Lung (tissue), 12 donors: ENCODE results near the gene FBXO10. TPM values are rescaled to one million over a fixed set of nuclear protein-coding genes. Genes with fewer than 3 reads are reported as not detected.

Source experiments
- ATAC-seq: fragments of 200-7000 bp; cut with Tn5 transposase; one replicate; pipeline ENCODE4 v1.9.1; 2020; ENCODE audit warnings: moderate number of reproducible peaks; ENCODE audit not compliant: insufficient read depth, low FRiP score
- DNase-seq, 3 donors: peaks; one replicate each; pipeline ENCODE4 v3.0.0-alpha.2; 2013 to 2017
- H3K27ac ChIP-seq, 2 donors: one replicate each; pipeline ENCODE4 v1.5.1; 2013; ENCODE audit warnings: mild to moderate bottlenecking in 2 of 2, moderate library complexity in 2 of 2, control low read depth in 1 of 2, inconsistent platforms in 1 of 2, low read depth in 1 of 2, low read length in 1 of 2
- H3K27me3 ChIP-seq, 3 donors: one replicate each; pipeline ENCODE4 v1.5.1; 2013; ENCODE audit warnings: low read length in 2 of 3; ENCODE audit not compliant: control insufficient read depth in 3 of 3, insufficient read depth in 3 of 3
- H3K36me3 ChIP-seq, 4 donors: one replicate each; pipeline ENCODE4 v1.5.1; 2013; ENCODE audit warnings: low read length in 4 of 4, mild to moderate bottlenecking in 1 of 4, moderate library complexity in 1 of 4; ENCODE audit not compliant: control insufficient read depth in 4 of 4, insufficient read depth in 4 of 4
- H3K4me1 ChIP-seq, 5 donors: one replicate each; pipeline ENCODE4 v1.5.1; 2013; ENCODE audit warnings: low read length in 5 of 5, mild to moderate bottlenecking in 2 of 5, moderate library complexity in 1 of 5; ENCODE audit not compliant: control insufficient read depth in 5 of 5, insufficient read depth in 5 of 5
- H3K4me3 ChIP-seq: one replicate; pipeline ENCODE4 v1.5.1; 2013; ENCODE audit warnings: mild to moderate bottlenecking, control low read depth, moderate library complexity
- H3K9ac ChIP-seq, 2 donors: one replicate each; pipeline ENCODE4 v1.5.1; 2013; ENCODE audit warnings: low read length in 2 of 2, control low read depth in 1 of 2; ENCODE audit not compliant: insufficient read depth in 1 of 2
- H3K9me3 ChIP-seq, 4 donors: one replicate each; pipeline ENCODE4 v1.5.1; 2013; ENCODE audit warnings: low read length in 3 of 4, mild to moderate bottlenecking in 1 of 4, moderate library complexity in 1 of 4; ENCODE audit not compliant: control insufficient read depth in 4 of 4, insufficient read depth in 3 of 4
- WGBS, 2 donors: extraction: QIAGEN DNeasy Blood & Tissue Kit; methylation state at CpG; one replicate each; pipeline ENCODE4 v1.1.7; 2013; 5-methylcytosine and 5-hydroxymethylcytosine counted together
- polyA plus RNA-seq, 2 donors: library from polyadenylated mRNA; stranded (reverse); fragments of 200-250 nt; gene quantifications; one replicate each; pipeline ENCODE4 v1.2.1, GENCODE V29; 2013
- total RNA-seq, 2 donors: library from RNA; depleted of rRNA in 1 of 2; stranded (reverse); fragments of >200 nt in 1 of 2; gene quantifications; one replicate each; pipeline ENCODE4 v1.2.1, GENCODE V29; 2014 to 2021
- TF ChIP-seq, protein P1 (sequence below): IDR thresholded peaks from 2 replicates; pipeline ENCODE4 v1.5.1; 2012; ENCODE audit warnings: mild to moderate bottlenecking; ENCODE audit errors: control extremely low read depth, extremely low read depth
- donor health status: control.
- donor health status: control.
- donor health status: Bipolar disorder and iron deficiency.
- donor health status: healthy.
- donor health status: DM: yes; HTN: yes; CAD: no.

The FBXO10 gene
- total and polyA plus RNA-seq, 4 donors = 2.6 to 6.3 (median 4.0) TPM

DNA sequence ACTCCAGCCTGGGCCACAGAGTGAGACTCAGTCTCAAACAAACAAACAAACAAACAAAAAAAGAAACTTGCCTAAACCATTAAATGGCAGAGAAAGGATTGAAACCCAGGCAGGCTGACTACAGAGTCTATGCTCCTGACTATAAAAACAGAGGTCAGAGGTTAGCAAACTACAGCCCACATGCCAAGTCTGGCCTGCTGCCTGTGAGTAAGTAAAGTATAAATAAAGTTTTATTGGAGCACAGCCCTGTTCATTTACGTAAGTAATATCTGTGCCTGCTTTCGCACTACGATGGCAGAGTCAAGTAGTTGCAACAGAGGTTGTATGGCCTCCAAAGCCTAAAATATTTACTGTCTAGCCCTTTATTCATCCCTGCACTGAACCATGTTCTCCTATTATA is 78.9 kb downstream of the FBXO10 start:
- H3K4me1 ChIP-seq = peaks cover 0 to 2% (median 0%) of the 10 kb centered on the region in 5 donors
- TF ChIP-seq, protein P1, sequence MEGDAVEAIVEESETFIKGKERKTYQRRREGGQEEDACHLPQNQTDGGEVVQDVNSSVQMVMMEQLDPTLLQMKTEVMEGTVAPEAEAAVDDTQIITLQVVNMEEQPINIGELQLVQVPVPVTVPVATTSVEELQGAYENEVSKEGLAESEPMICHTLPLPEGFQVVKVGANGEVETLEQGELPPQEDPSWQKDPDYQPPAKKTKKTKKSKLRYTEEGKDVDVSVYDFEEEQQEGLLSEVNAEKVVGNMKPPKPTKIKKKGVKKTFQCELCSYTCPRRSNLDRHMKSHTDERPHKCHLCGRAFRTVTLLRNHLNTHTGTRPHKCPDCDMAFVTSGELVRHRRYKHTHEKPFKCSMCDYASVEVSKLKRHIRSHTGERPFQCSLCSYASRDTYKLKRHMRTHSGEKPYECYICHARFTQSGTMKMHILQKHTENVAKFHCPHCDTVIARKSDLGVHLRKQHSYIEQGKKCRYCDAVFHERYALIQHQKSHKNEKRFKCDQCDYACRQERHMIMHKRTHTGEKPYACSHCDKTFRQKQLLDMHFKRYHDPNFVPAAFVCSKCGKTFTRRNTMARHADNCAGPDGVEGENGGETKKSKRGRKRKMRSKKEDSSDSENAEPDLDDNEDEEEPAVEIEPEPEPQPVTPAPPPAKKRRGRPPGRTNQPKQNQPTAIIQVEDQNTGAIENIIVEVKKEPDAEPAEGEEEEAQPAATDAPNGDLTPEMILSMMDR = no peak
- H3K9me3 ChIP-seq = no peaks in the 10 kb centered on the region
- no peak overlapping the region for H3K27ac ChIP-seq
- 97 to 99% methylated on average over 3 of the region's 3 CpGs for WGBS, 2 donors
- H3K36me3 ChIP-seq = peaks cover 39 to 59% (median 40%) of the 10 kb centered on the region in 4 donors
- H3K4me3 ChIP-seq = no peak overlapping the region
- ATAC-seq (no peak), DNase-seq (no peak)
- H3K27me3 ChIP-seq = no peaks in the 10 kb centered on the region
- no peak overlapping the region for H3K9ac ChIP-seq

DNA sequence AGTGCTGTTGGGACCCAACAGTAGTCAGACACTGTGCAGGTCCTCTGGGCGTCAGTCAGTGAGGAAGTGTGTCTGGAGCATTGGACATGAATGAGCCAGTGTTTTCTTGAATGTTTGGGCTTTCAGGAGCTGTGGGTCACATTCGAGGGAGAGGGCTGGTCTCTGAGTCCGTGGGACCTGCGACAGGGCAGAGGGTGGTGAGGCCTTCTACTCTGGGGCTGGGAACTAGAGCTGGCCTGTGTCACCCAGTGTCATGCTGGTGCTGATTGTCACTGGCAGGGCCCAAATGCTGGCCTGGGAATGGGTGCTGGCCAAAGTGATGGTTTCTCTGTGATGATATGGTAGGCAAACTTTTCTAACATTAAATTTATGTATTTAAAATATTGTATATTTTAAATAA is 80.2 kb downstream of the FBXO10 start:
- peaks cover 27 to 53% (median 33%) of the 10 kb centered on the region in 4 donors for H3K36me3 ChIP-seq
- no peak overlapping the region for H3K27ac ChIP-seq

DNA sequence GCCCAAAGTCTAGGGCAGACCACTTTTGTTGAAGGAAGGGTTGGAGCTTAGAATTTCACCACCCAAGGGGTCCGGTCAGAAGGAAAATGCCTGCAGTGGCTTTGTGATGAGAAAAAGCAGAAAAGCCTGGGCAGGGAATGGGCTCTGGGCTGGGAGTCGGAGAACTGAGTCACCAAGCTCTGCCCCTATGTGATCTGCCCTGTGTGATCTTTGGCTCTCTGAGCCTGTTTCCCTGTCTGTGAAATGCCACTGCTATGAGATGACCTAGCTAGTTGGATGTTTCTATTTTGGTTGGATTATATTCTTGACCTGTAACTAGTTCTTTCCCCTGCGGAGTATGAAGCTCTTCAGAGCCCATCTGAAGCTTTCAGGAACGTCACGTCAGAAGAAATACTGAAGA is 80.6 kb downstream of the FBXO10 start:
- Histone ChIP-seq H3K9ac (no peak overlapping the region), H3K4me1 (peaks cover 0 to 2% (median 0%) of the 10 kb centered on the region in 5 donors), H3K4me3 (no peak overlapping the region), H3K36me3 (peaks cover 24 to 49% (median 33%) of the 10 kb centered on the region in 4 donors), H3K27me3 (no peaks in the 10 kb centered on the region), H3K27ac (no peak overlapping the region), H3K9me3 (no peaks in the 10 kb centered on the region)
- TF ChIP-seq, protein P1 = no peak
- WGBS, 2 donors = 95 to 97% methylated on average over 5 of the region's 5 CpGs
- ATAC-seq (no peak), DNase-seq (no peak)

More for the DNA sequence above, 80.2 kb downstream of the FBXO10 start:
- TF ChIP-seq, protein P1 = no peak
- Histone ChIP-seq H3K4me1 (peaks cover 0 to 2% (median 0%) of the 10 kb centered on the region in 5 donors), H3K9me3 (no peaks in the 10 kb centered on the region), H3K27me3 (no peaks in the 10 kb centered on the region), H3K9ac (no peak overlapping the region), H3K4me3 (no peak overlapping the region)
- 83 to 94% methylated on average over 4 of the region's 4 CpGs for WGBS, 2 donors
- no peak for ATAC-seq
- DNase-seq = no peak

DNA sequence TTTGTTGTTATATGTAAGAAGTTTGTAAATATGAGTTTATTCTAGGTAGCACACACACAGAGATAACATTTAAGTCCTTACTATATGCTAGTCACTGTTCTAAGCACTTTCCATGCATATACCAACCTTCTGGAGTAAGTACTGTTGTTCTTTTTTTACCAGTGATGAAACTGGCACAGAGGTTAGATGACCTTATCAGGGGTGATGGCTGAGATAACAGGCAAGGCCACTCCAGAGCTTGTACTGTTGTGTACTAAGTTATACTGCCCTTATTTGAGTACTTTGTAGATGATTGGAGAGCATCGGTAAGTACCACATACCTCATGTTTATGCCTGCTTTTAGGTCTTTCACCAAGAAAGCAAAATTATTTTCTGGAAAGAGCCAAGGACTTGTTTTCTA is 84.2 kb downstream of the FBXO10 start:
- H3K4me1 ChIP-seq = peaks cover 0 to 8% (median 5%) of the 10 kb centered on the region in 5 donors
- H3K36me3 ChIP-seq = peaks cover 23 to 39% (median 36%) of the 10 kb centered on the region in 4 donors
- no peak overlapping the region for H3K27ac ChIP-seq
- TF ChIP-seq, protein P1 = no peak
- WGBS, 2 donors = 70 to 94% methylated on average over 1 of the region's 1 CpG
- H3K9me3 ChIP-seq = no peaks in the 10 kb centered on the region
- no peak for DNase-seq
- ATAC-seq = no peak
- no peak overlapping the region for H3K9ac ChIP-seq
- no peaks in the 10 kb centered on the region for H3K27me3 ChIP-seq
- H3K4me3 ChIP-seq = no peak overlapping the region
